22Rv1 (cell line): ENCODE measurements around the gene KITLG.
"Not testable (repeated sequence)": the region's sequence is repeated elsewhere in the genome, so short reads cannot be mapped to it uniquely, and the experiment has no call there.

Source experiments
- H3K27ac ChIP-seq: fragments of 450-650 bp; 2 replicates; pipeline ENCODE4 v1.5.1; 2017
- CTCF ChIP-seq: fragments of 450-650 bp; IDR thresholded peaks from 2 replicates; pipeline ENCODE4 v1.5.1; 2017; ENCODE audit warnings: mild to moderate bottlenecking
- ZFX ChIP-seq: fragments of 450-650 bp; IDR thresholded peaks from 2 replicates; pipeline ENCODE4 v1.6.1; 2017; ENCODE audit warnings: antibody characterized with exemption, borderline replicate concordance

KITLG gene

GRCh38 chr12:88580051-88580871, at the start of gene KITLG:
KITLG (minus strand) TSS chr12:88580471; CDS start chr12:88580278, 193 bp downstream.
- H3K27ac ChIP-seq, result peak within 1 kb of the TSS; percentile 70
- TF ChIP-seq CTCF, result peak; percentile 82
- TF ChIP-seq ZFX, result no peak

GRCh38 chr12:88628856-88629509, 48.7 kb upstream of the KITLG start:
- TF ChIP-seq ZFX (no peak), CTCF (no peak)
- no peak overlapping the region for H3K27ac ChIP-seq

- not testable (repeated sequence) for H3K27ac ChIP-seq
Measured at GRCh38 chr12:88628035-88628434, 47.8 kb upstream of the KITLG start.

- no peak for TF ChIP-seq ZFX
- TF ChIP-seq CTCF, result no peak
- H3K27ac ChIP-seq, result no peak overlapping the region
Measured at GRCh38 chr12:88627501-88627900, 47.2 kb upstream of the KITLG start.

- no peak overlapping the region for H3K27ac ChIP-seq
- no peak for TF ChIP-seq ZFX
- no peak for TF ChIP-seq CTCF
Measured at GRCh38 chr12:88625356-88625755, 45.1 kb upstream of the KITLG start.

- TF ChIP-seq ZFX (no peak), CTCF (no peak)
- no peak overlapping the region for H3K27ac ChIP-seq
Measured at GRCh38 chr12:88624911-88625310, 44.6 kb upstream of the KITLG start.

GRCh38 chr12:88623777-88624548, 43.7 kb upstream of the KITLG start:
- no peak overlapping the region for H3K27ac ChIP-seq
- TF ChIP-seq CTCF (no peak), ZFX (no peak)
